Skeletal muscle tissue (tissue), 4 donors: ENCODE data around the gene ARMS2. TPM values are rescaled to one million over a fixed set of nuclear protein-coding genes. Genes with fewer than 3 reads are reported as not detected.

Source experiments
- H3K27ac ChIP-seq: one replicate; pipeline ENCODE4 v1.7.0; 2013; ENCODE audit warnings: mild to moderate bottlenecking, low read depth, low read length, inconsistent platforms
- H3K27me3 ChIP-seq, 3 donors: one replicate each; pipeline ENCODE4 v1.7.0; 2013; ENCODE audit warnings: low read length in 3 of 3; ENCODE audit not compliant: control insufficient read depth in 3 of 3, insufficient read depth in 3 of 3
- H3K36me3 ChIP-seq, 3 donors: one replicate each; pipeline ENCODE4 v1.7.0; 2013; ENCODE audit warnings: low read length in 3 of 3; ENCODE audit not compliant: control insufficient read depth in 3 of 3, insufficient read depth in 3 of 3
- H3K4me1 ChIP-seq, 3 donors: one replicate each; pipeline ENCODE4 v1.7.0; 2013; ENCODE audit warnings: low read length in 3 of 3, mild to moderate bottlenecking in 3 of 3; ENCODE audit not compliant: control insufficient read depth in 3 of 3, insufficient read depth in 3 of 3
- H3K4me3 ChIP-seq, 3 donors: one replicate each; pipeline ENCODE4 v1.7.0; 2013; ENCODE audit warnings: low read length in 3 of 3
- H3K9ac ChIP-seq, 3 donors: one replicate each; pipeline ENCODE4 v1.7.0; 2013; ENCODE audit warnings: low read length in 3 of 3, mild to moderate bottlenecking in 3 of 3, moderate library complexity in 2 of 3, low read depth in 1 of 3
- H3K9me3 ChIP-seq, 3 donors: one replicate each; pipeline ENCODE4 v1.7.0; 2013; ENCODE audit warnings: low read length in 3 of 3; ENCODE audit not compliant: control insufficient read depth in 3 of 3
- total RNA-seq: library from RNA; depleted of rRNA; stranded (reverse); fragments of >200 nt; gene quantifications from one replicate; pipeline ENCODE4 v1.2.3, GENCODE V29; 2014
- donor health status: Osteomylitis.

ARMS2 gene
- total RNA-seq, 1 donor from 2014 or later: not detected

GRCh38 chr10:122422266-122422989, 32.0 kb upstream of the ARMS2 start:
- H3K9ac ChIP-seq: no peak overlapping the region
- H3K4me1 ChIP-seq: no peaks in the 10 kb centered on the region
- H3K27ac ChIP-seq: no peak overlapping the region
- no peaks in the 10 kb centered on the region for H3K27me3 ChIP-seq
- H3K9me3 ChIP-seq: no peaks in the 10 kb centered on the region
- H3K36me3 ChIP-seq: peaks cover 6 to 22% (median 16%) of the 10 kb centered on the region in 3 donors
- no peak overlapping the region for H3K4me3 ChIP-seq

- Histone ChIP-seq H3K4me1 (no peaks in the 10 kb centered on the region), H3K4me3 (no peak overlapping the region), H3K27ac (no peak overlapping the region), H3K36me3 (peaks cover 6 to 23% (median 20%) of the 10 kb centered on the region in 3 donors), H3K27me3 (no peaks in the 10 kb centered on the region), H3K9me3 (no peaks in the 10 kb centered on the region), H3K9ac (no peak overlapping the region)
Observed at GRCh38 chr10:122424059-122424458, 30.4 kb upstream of the ARMS2 start.

GRCh38 chr10:122426829-122427228, 27.6 kb upstream of the ARMS2 start:
- Histone ChIP-seq H3K9ac (no peak overlapping the region), H3K36me3 (peaks cover 10 to 31% (median 25%) of the 10 kb centered on the region in 3 donors), H3K4me1 (no peaks in the 10 kb centered on the region), H3K9me3 (no peaks in the 10 kb centered on the region), H3K27me3 (no peaks in the 10 kb centered on the region), H3K27ac (no peak overlapping the region), H3K4me3 (no peak overlapping the region)

GRCh38 chr10:122427280-122427679, 27.2 kb upstream of the ARMS2 start:
- Histone ChIP-seq H3K9me3 (no peaks in the 10 kb centered on the region), H3K4me1 (no peaks in the 10 kb centered on the region), H3K27me3 (no peaks in the 10 kb centered on the region), H3K4me3 (no peak overlapping the region), H3K27ac (no peak overlapping the region), H3K36me3 (peaks cover 10 to 31% (median 24%) of the 10 kb centered on the region in 3 donors), H3K9ac (no peak overlapping the region)

GRCh38 chr10:122435212-122435827, 19.1 kb upstream of the ARMS2 start:
- no peaks in the 10 kb centered on the region for H3K4me1 ChIP-seq
- no peaks in the 10 kb centered on the region for H3K27me3 ChIP-seq
- no peak overlapping the region for H3K9ac ChIP-seq
- H3K4me3 ChIP-seq: no peak overlapping the region
- H3K27ac ChIP-seq: no peak overlapping the region
- no peaks in the 10 kb centered on the region for H3K9me3 ChIP-seq
- peaks cover 0 to 8% (median 1%) of the 10 kb centered on the region in 3 donors for H3K36me3 ChIP-seq

- H3K9ac ChIP-seq: no peak overlapping the region
- H3K27me3 ChIP-seq: no peaks in the 10 kb centered on the region
- peaks cover 0 to 2% (median 0%) of the 10 kb centered on the region in 3 donors for H3K4me1 ChIP-seq
- no peaks in the 10 kb centered on the region for H3K9me3 ChIP-seq
- peaks cover 0 to 3% (median 0%) of the 10 kb centered on the region in 3 donors for H3K36me3 ChIP-seq
- H3K4me3 ChIP-seq: no peak overlapping the region
- H3K27ac ChIP-seq: no peak overlapping the region
Observed at GRCh38 chr10:122441961-122442360, 12.5 kb upstream of the ARMS2 start.

- H3K4me3 ChIP-seq: no peak overlapping the region
- H3K27ac ChIP-seq: no peak overlapping the region
- H3K4me1 ChIP-seq: peaks cover 11 to 29% (median 18%) of the 10 kb centered on the region in 3 donors
- no peaks in the 10 kb centered on the region for H3K36me3 ChIP-seq
- no peak overlapping the region for H3K9ac ChIP-seq
- no peaks in the 10 kb centered on the region for H3K27me3 ChIP-seq
- no peaks in the 10 kb centered on the region for H3K9me3 ChIP-seq
Observed at GRCh38 chr10:122445469-122445868, 9.0 kb upstream of the ARMS2 start.

GRCh38 chr10:122445904-122446303, 8.5 kb upstream of the ARMS2 start:
- peaks cover 15 to 31% (median 23%) of the 10 kb centered on the region in 3 donors for H3K4me1 ChIP-seq
- H3K36me3 ChIP-seq: no peaks in the 10 kb centered on the region
- H3K9me3 ChIP-seq: no peaks in the 10 kb centered on the region
- no peaks in the 10 kb centered on the region for H3K27me3 ChIP-seq
- no peak overlapping the region for H3K9ac ChIP-seq
- H3K4me3 ChIP-seq: no peak overlapping the region
- no peak overlapping the region for H3K27ac ChIP-seq

GRCh38 chr10:122446668-122447423, 7.6 kb upstream of the ARMS2 start:
- no peak overlapping the region for H3K9ac ChIP-seq
- no peaks in the 10 kb centered on the region for H3K27me3 ChIP-seq
- H3K4me1 ChIP-seq: peaks cover 16 to 31% (median 24%) of the 10 kb centered on the region in 3 donors
- no peaks in the 10 kb centered on the region for H3K36me3 ChIP-seq
- no peak overlapping the region for H3K27ac ChIP-seq
- H3K4me3 ChIP-seq: no peak overlapping the region
- no peaks in the 10 kb centered on the region for H3K9me3 ChIP-seq

- Histone ChIP-seq H3K9ac (no peak overlapping the region), H3K4me1 (peaks cover 16 to 31% (median 24%) of the 10 kb centered on the region in 3 donors), H3K27ac (no peak overlapping the region), H3K27me3 (no peaks in the 10 kb centered on the region), H3K36me3 (no peaks in the 10 kb centered on the region), H3K9me3 (no peaks in the 10 kb centered on the region), H3K4me3 (no peak overlapping the region)
Observed at GRCh38 chr10:122448600-122448999, 5.9 kb upstream of the ARMS2 start.
